HUDEP-2 (cell line): ENCODE results near the gene CDK18.

Experiments
- DNase-seq, 76 experiments: peaks; one replicate each; lab custom pipeline; 2025; ENCODE audit not compliant: unreplicated experiment in 76 of 76; lab: John Stamatoyannopoulos, UW

The CDK18 gene

DNA sequence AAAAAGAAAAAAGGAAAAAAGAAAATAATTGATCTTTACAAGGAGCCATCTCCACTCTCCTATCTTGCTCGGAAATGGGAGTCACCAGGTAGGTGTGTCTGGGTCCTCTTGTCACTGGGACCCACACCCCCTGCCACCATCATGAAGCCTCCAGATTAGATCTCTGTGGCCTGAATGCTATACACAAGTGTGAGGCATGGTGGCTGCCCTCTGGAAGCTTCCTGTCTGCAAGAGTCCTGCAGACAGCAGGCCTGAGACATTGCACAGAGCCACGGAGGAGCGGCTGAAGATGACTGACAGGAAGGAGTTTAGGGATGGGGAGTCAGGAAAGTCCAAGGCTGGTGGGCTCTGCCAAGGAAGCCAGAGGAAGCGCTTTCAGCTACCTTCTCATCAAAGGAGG lies 16.2 kb downstream of the CDK18 start:
- DNase-seq, result no peak

- no peak for DNase-seq
Measured at GRCh38 chr1:205521686-205522085, 17.2 kb downstream of the CDK18 start.

DNA sequence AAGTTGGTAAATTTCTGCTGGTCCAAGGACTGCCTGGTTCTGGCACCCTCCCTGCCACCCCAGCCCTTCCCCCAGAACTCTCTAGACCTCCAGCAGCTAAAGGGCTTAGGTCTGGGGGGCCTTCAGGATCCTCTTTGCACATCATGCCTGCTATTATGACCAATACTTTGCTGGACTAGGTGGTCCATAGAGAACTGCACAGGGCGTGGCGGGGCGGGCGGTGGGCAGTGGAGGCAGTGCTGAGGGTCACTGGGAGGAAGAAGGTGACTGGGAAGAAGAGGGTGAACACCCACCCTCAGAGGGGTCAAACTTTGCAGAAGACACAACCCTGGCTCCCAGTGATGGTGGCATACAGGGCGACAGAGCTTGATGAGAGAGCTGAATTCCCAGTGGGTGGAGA lies 18.2 kb downstream of the CDK18 start:
- DNase-seq, result no peak

- no peak for DNase-seq
Measured at GRCh38 chr1:205523261-205523890, 18.9 kb downstream of the CDK18 start.

GRCh38 chr1:205523891-205524793 lies 19.7 kb downstream of the CDK18 start:
- peak in 59 of 76 experiments; percentile 2 to 75 (median 41) for DNase-seq

DNA sequence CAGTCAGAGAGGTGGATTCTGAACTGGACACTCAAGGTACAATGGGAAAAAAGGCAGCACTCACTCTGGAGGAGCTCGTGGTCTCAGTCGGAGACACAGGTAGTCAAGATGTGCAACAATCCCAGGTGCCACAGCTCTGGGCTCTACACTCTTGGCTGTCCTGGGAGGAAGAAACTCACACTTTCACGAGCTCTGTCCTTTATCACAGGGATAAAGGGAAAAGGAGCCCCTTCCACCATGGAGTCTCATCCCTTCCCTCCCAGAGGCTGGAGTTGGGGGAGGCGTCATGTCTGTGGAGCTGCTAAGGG lies 20.3 kb downstream of the CDK18 start:
- no peak for DNase-seq

GRCh38 chr1:205525495-205526285 lies 21.2 kb downstream of the CDK18 start:
- no peak for DNase-seq

- DNase-seq, result no peak
Measured at GRCh38 chr1:205526431-205526830, 22.0 kb downstream of the CDK18 start.

GRCh38 chr1:205527931-205528330 lies 23.5 kb downstream of the CDK18 start:
- no peak for DNase-seq

DNA sequence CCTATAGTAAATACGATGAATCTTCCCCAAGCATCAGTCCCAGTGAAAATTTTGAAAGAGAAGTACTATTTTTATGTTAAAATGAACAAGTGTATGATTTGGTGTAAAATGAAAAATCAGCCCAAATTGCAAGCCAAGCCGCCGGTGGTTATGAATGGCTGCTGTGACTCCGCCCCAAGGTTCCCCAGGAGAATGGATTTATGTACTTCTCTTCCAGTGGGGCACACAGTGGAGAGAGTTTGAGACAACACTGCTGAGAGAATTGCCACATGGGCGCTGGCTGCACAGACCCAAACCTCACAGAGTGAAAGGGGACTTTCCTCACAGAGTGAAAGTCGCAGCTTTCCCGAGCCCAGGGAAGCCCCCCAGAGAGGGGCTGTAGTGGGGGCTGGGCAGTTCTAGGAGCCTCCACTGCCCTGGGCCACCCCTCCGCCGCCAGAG lies 24.0 kb downstream of the CDK18 start:
- no peak for DNase-seq

DNA sequence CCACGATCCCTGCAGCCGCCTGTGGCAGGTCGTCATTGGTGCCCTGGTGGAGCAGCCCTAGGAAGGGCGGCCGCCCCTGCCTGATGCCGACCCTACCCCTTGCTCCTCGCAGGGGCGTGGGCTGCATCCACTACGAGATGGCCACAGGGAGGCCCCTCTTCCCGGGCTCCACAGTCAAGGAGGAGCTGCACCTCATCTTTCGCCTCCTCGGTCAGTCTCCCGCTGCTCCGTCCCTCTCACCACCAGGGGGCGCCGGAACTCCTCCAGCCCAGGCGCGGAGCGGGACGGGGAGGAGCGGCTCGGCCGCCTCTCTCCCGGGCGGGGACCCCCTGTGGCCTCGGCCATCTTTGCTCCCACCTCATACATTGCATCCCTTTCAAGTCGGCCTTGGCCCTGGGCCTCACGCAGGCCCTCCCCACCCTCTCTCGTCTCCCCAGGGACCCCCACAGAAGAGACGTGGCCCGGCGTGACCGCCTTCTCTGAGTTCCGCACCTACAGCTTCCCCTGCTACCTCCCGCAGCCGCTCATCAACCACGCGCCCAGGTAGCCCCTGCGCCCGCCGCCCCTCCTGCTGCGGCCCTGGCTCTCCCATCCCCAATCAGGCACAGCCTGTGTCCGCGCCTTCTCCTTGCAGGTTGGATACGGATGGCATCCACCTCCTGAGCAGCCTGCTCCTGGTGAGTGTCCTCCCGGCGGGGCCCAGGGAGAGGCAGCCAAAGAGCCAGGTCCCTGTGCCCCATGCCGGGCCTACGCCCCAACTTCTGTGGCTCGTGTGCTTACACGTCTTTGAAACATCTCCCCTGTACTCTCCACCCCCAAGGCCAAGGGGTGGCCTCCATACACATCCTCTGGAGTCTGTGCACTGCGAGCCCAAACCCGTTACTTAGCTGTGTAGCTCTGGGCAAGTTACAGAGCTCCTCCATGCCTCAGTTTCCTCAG lies 24.7 kb downstream of the CDK18 start:
- DNase-seq, result peak in 53 of 76 experiments; percentile 2 to 82 (median 49)

- no peak for DNase-seq
Measured at GRCh38 chr1:205530116-205530515, 25.6 kb downstream of the CDK18 start.

- DNase-seq, result no peak
Measured at GRCh38 chr1:205531191-205532025, 26.9 kb downstream of the CDK18 start.

- no peak for DNase-seq
Measured at GRCh38 chr1:205532026-205532898, 27.8 kb downstream of the CDK18 start.

DNA sequence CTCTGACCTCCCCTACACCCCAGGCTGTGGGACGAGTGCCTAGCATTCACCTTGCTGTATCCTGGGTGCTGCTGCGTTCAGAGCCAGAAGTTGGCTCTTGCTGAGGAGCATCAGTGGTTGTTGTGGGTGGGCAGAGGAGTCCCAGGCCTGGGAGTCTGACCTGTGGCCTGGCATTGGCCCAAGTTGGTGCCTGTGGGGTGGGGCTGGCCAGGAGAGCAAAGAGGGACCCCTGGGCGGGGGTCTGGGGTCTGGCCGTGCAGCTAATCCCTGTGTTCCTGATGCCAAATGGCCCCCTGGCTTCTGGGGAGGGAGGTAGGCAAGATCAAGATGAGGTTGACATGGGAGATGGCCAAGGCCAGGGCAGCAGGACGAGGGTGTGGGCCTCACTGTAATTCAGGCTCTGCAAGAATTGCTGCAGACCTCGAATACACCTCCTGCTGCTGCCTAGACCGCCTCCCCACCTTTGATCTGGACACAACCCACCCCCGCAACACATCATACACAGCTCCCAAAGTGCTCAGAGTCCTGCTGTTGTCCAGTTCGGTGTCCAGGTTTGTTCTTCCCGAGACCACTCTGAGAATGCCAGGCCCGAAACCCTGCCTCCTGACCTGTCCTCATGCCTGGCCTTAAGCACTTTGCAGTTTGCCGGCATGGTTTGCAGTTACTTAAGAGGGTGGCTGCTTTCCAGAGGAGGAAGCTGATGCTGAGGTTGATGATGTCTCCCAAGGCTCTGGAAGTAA lies 28.7 kb downstream of the CDK18 start:
- no peak for DNase-seq

GRCh38 chr1:205533748-205534443 lies 29.4 kb downstream of the CDK18 start:
- DNase-seq, result no peak

DNA sequence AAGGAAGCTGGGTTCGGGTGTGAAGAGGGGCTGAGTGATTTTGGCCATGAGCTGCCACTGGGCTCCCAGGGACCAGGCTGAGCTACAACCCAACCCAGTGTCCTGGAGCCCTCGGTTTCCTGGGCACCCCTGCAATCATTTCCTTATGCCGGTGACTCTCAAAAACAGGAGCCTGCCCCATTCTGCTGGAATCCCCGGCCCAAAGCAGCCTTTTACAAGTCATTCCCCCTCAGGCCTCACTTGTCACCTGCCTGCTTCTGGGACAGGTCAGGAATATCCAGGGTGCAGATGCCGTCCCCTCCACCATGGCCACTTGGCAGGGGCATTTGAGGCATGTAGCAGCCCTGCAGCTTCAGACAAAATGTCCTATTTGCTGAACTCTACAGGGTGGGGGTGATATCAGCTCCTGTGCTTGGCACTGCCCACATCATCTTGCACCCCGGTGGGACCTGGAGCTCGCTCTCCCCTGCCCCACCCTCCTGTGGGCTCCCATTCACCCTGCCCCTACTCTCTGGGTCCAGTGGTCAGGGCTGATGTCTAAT lies 30.0 kb downstream of the CDK18 start:
- no peak for DNase-seq
